ES-I3 (cell line): ENCODE measurements around the gene CLDND2.

Experiments
- H3K36me3 ChIP-seq: 2 replicates; pipeline ENCODE4 v1.6.1; 2013; ENCODE audit warnings: mild to moderate bottlenecking, low read length, control low read depth, moderate library complexity; ENCODE audit not compliant: insufficient read depth
- H3K4me1 ChIP-seq: 2 replicates; pipeline ENCODE4 v1.6.1; 2013; ENCODE audit warnings: mild to moderate bottlenecking, control low read depth, low read length; ENCODE audit not compliant: insufficient read depth
- H3K9ac ChIP-seq: 2 replicates; pipeline ENCODE4 v1.6.1; 2013; ENCODE audit warnings: low read depth, mild to moderate bottlenecking, low read length, moderate library complexity
- H3K9me3 ChIP-seq: 2 replicates; pipeline ENCODE4 v1.6.1; 2013; ENCODE audit warnings: mild to moderate bottlenecking, low read length, moderate library complexity; ENCODE audit not compliant: control insufficient read depth, insufficient read depth

The CLDND2 gene

GRCh38 chr19:51394050-51394836 lies 25.4 kb upstream of the CLDND2 start:
- peak overlapping the region; percentile 74 for H3K9ac ChIP-seq

GRCh38 chr19:51392701-51393100 lies 23.9 kb upstream of the CLDND2 start:
- H3K9ac ChIP-seq = no peak overlapping the region
- no peaks in the 10 kb centered on the region for H3K36me3 ChIP-seq
- H3K4me1 ChIP-seq = peaks cover 7% of the 10 kb centered on the region; the same call in 1 of the 2 replicates
- H3K9me3 ChIP-seq = no peaks in the 10 kb centered on the region

More at GRCh38 chr19:51394050-51394836, 25.4 kb upstream of the CLDND2 start:
- Histone ChIP-seq H3K4me1 (peaks cover 7% of the 10 kb centered on the region; the same call in 1 of the 2 replicates), H3K36me3 (no peaks in the 10 kb centered on the region), H3K9me3 (no peaks in the 10 kb centered on the region)

DNA sequence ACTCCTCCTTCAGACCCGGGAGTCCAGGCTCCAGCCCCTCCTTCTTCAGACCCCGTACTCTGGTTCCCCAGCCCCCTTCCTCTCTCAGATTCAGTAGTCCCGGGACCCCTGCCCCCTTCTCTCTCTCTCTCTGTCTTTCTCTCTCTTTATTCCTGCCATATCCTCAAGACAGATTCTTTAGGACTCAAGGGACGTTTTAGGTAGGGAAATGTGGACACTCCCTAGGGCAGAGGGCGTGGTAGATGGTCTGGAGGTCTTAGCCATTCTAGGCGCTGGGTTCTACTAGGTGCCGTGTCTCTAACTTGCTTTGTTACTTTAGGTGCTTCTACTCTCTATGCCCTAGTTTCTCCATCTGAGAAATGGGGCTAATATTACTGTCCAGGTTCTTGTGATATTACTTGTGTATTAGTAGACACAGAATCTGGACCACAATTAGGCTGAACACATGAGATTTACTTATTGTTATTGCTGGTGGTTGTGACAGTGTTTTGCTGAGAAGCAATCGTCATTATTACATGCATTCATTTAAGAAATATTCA lies 22.3 kb upstream of the CLDND2 start:
- H3K9me3 ChIP-seq = no peaks in the 10 kb centered on the region
- H3K36me3 ChIP-seq = no peaks in the 10 kb centered on the region
- H3K4me1 ChIP-seq = peaks cover 7% of the 10 kb centered on the region; the same call in 1 of the 2 replicates
- H3K9ac ChIP-seq = peak overlapping the region; percentile 72; the same call in 1 of the 2 replicates

DNA sequence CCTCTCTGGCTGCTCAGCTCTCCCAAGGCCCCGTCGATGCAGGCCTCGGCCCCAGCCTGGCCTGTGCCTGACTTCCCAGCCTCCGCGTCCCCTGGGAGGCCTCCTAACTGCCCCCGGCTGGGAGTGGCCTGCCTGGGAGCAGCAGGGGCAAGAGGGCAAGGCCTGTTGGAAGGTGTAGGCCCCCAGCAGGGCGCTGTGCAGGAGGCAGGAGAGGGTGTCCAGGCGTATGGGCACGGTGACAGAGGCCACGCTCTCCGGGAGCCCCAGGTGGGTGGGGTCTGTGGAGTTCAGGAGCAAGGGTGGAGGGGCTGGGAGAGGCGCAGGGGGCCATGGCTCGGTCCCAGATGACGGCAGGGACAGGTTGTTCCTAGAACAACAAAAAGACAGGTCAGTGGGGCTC lies 20.3 kb upstream of the CLDND2 start:
- peaks cover 7% of the 10 kb centered on the region; the same call in 1 of the 2 replicates for H3K4me1 ChIP-seq
- no peaks in the 10 kb centered on the region for H3K9me3 ChIP-seq
- no peaks in the 10 kb centered on the region for H3K36me3 ChIP-seq
- no peak overlapping the region for H3K9ac ChIP-seq

DNA sequence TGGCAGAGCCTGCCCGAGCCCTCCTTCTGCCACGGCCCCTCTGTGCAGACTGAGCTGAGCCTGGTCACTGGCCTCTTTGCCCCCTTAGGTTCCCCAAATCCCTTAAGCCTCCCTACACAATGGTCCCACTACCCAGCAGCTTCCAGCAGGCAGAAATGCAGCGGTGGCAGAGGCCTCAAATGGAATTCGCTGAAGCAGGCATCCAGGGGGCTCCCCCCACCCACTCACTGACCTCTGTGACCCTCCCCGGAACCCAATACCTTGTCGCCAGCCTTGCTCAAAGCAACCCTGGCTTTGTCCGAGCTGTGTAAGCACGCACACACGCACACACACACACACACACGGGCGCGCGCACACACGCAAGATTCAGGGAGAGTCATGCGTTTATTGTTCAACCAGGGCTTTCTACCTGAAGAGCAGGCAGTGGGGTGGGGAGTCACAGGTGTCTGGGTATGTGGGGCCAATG lies 19.2 kb upstream of the CLDND2 start, which contains the start of gene LIM2:
Gene LIM2, minus strand, starts transcription at position 51 of the 466 bp plus-strand sequence. CDS start 531 bp downstream, outside the sequence.
- Histone ChIP-seq H3K9me3 (no peaks in the 10 kb centered on the region), H3K36me3 (no peaks in the 10 kb centered on the region), H3K9ac (no peak within 1 kb of the TSS), H3K4me1 (peaks cover 7% of the 10 kb centered on the region; the same call in 1 of the 2 replicates)

DNA sequence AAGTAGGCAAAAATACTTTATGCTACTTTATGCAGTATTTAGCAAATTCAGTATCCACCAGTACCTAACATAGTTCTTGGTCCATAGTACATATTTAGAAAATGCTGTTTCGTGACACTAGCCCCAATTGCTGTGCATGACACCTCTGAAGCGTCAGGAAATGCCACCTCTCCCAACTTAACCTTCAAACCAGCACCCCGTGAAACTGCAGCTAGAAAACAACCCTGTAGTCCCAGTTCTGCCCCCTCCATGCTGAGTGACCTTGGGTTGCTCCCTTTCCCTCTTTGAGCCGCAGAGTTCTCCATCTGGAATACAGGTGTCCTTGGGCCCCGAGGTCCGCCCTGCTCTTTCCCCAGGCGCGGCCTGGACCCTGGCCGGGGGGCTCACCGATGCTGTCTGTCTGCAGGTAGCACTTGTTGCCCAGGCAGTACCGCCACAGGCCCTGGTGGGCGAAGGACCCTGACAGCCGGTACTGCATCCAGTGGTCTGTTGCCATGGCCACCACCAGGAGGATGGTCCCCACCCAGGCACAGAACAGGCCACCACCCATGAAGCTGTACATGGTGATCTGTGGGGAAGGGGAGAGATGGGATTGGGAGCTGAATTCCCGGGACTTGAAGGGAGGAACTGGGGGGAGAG lies 18.2 kb upstream of the CLDND2 start:
- Histone ChIP-seq H3K9me3 (no peaks in the 10 kb centered on the region), H3K36me3 (no peaks in the 10 kb centered on the region), H3K9ac (no peak overlapping the region), H3K4me1 (peaks cover 4% of the 10 kb centered on the region; the same call in 1 of the 2 replicates)

DNA sequence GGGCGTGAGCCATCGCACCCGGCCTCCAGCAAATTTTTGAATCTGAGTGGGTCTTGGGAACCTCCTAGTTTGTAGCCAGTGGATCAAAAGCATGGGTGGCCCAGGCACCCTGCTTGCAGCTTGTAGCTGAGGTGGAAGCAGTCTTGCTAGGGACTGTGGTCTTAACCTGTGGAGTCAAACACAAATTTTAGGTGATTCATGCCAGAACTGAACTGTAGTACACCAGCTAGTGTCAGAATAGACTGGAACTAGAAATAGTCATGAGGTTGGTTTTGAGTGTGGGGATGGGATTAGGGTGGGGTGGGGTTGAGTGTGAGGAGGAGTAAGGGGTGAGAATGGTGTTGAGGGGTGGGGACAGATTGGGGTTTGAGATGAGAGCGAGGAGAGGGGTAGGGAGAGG lies 13.2 kb upstream of the CLDND2 start:
- H3K36me3 ChIP-seq = no peaks in the 10 kb centered on the region
- H3K4me1 ChIP-seq = no peaks in the 10 kb centered on the region; the same call in 1 of the 2 replicates

DNA sequence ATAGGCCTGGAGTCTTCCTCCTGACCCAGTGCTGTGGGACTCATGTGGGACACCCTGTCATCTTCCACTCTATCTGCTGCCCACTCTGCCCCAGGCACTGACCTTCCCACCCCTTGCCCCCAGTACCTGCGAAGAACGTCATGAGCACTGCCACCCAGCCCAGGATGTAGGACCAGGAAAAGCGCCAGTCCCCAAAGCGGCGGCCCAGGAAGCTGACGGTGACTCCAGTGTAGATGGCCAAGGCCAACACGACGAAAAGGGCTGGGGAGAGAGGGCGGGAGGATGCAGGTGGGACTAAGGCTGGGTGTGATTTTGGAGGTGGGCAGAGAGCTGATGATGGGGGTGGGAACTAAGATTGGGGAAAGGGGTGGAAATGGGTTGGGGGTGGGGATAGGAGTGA lies 11.6 kb upstream of the CLDND2 start:
- Histone ChIP-seq H3K9me3 (no peaks in the 10 kb centered on the region), H3K36me3 (no peaks in the 10 kb centered on the region), H3K4me1 (no peaks in the 10 kb centered on the region), H3K9ac (peak overlapping the region; percentile 8; the same call in 1 of the 2 replicates)

More for the DNA sequence above, 13.2 kb upstream of the CLDND2 start:
- no peaks in the 10 kb centered on the region for H3K9me3 ChIP-seq
- no peak overlapping the region for H3K9ac ChIP-seq

DNA sequence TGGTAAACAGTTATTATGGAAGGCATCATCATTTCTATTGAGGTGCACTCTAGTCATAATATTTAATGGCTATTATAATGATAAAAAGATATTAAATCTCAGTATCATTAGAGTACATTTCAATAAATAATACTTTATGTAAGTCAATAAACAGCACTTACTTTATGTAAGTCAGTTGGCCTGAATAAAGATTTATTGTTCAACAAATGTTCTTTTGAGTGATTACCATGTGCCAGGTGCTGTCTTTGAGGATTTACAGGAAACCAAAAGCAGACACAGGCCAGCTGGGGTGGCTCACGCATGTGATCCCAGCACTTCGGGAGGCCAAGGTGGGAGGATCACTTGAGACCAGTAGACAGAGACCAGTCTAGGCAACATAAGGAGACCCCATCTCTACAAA lies 8.6 kb upstream of the CLDND2 start:
- Histone ChIP-seq H3K9me3 (no peaks in the 10 kb centered on the region), H3K9ac (no peak overlapping the region), H3K36me3 (no peaks in the 10 kb centered on the region), H3K4me1 (no peaks in the 10 kb centered on the region)

- Histone ChIP-seq H3K9me3 (no peaks in the 10 kb centered on the region), H3K4me1 (no peaks in the 10 kb centered on the region), H3K36me3 (no peaks in the 10 kb centered on the region), H3K9ac (no peak overlapping the region)
Measured at GRCh38 chr19:51375504-51376221, 6.9 kb upstream of the CLDND2 start.

DNA sequence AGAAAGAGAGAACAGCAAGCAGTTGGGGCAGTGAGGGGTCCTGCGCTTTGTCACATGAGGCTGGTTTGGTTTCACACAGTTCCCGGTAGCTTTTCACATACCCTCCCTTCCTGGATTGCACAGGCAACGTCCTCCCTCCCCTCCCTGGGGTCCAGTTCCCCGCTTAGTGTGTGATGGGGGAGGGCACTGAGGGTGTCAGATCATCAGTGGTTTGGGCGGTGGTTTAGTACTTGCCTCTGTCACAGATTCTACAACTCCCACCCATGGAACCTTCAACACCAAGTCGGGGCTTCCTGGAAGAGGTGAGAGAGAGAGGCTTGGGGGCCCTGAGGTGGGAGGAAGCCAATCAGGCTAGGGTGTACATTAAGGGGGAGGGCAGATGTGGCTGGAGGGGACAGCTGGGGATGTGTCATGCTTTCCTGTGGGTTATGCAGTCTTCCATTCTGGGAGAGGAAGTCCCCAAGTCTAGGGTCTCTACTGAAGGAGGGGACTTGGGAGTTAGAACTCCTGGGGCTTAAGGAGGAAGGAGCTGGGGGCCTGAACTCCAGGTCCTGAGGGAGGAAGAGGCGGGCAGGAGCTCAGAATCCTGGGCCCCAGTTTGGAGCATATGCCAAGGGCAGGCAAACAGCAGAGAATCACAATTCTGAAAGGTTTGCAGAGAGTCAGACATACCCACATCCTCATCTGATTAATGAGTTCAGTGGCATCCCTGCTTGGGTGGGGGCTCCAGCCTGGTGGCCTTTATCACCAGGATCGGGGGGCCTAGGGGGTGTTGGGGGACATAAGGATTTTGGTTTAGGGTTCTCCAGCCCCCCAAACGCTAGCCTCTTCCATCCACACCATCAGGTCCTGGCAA lies 4.1 kb upstream of the CLDND2 start, which contains the start of gene NKG7:
Gene NKG7, minus strand, starts transcription at position 6 of the 856 bp plus-strand sequence. CDS start 119 bp downstream, outside the sequence.
- Histone ChIP-seq H3K4me1 (peaks cover 7% of the 10 kb centered on the region; the same call in 1 of the 2 replicates), H3K9ac (no peak within 1 kb of the TSS), H3K9me3 (no peaks in the 10 kb centered on the region), H3K36me3 (no peaks in the 10 kb centered on the region)

GRCh38 chr19:51372021-51372648 lies 3.3 kb upstream of the CLDND2 start:
- H3K36me3 ChIP-seq = no peaks in the 10 kb centered on the region

GRCh38 chr19:51371186-51371690 lies 2.4 kb upstream of the CLDND2 start:
- Histone ChIP-seq H3K9ac (no peak overlapping the region), H3K4me1 (peaks cover 7% of the 10 kb centered on the region; the same call in 1 of the 2 replicates), H3K9me3 (no peaks in the 10 kb centered on the region), H3K36me3 (no peaks in the 10 kb centered on the region)

More at GRCh38 chr19:51372021-51372648, 3.3 kb upstream of the CLDND2 start:
- Histone ChIP-seq H3K9ac (no peak overlapping the region), H3K9me3 (no peaks in the 10 kb centered on the region), H3K4me1 (peaks cover 7% of the 10 kb centered on the region; the same call in 1 of the 2 replicates)
